ENCODE results near the gene RTL1.

RTL1 gene

DNA sequence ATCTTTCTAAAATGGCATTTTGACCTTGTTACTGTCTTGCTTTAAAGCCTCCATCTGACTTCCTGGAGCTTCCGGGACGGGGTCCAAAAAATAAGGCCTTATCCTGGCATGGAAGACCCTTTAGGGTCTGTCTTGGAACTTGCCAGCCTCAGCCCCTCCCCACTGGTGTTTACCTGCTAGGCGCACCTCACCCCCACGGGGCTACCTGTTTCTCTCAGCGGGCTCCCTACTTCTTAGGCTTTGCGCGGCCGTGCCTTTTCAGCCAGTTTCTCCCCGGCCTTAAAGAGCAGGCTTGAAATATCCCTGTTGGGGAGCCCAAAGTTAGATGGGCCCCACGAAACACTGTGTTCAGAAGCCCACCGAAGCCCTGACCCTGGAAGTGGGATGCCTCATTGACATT, 5.1 kb downstream of the RTL1 start:
- no peak for DNase-seq

- DNase-seq: no peak
These were observed 7.0 kb downstream of the RTL1 start for GRCh38 chr14:100896369-100897060.

DNA sequence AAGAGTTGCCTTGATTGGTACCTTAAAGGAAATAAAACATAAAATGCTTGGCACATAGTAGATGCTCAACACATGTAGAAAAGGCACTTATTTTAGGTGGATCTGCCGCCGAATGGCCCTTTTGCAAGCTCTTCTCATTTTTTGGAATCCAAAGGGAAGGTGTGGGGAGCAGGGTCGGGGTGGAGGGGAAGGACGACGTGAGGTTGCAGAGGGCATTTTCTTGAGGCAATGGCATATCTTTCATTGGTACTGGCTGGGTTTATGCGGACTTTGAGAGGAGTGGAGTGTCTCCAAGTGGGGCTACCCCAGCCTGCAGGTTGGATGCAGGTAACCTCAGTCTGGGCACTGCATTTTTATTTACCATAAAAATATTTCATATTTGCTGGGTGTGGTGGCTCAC, 8.1 kb downstream of the RTL1 start:
- no peak for DNase-seq

GRCh38 chr14:100894416-100894815, 9.1 kb downstream of the RTL1 start:
- DNase-seq: no peak

- DNase-seq: no peak
These were observed 9.8 kb downstream of the RTL1 start for GRCh38 chr14:100893760-100894159.

GRCh38 chr14:100893228-100893601, 10.3 kb downstream of the RTL1 start:
- DNase-seq: no peak

GRCh38 chr14:100892496-100893227, 10.9 kb downstream of the RTL1 start:
- DNase-seq: no peak

- DNase-seq: no peak
These were observed 11.7 kb downstream of the RTL1 start for GRCh38 chr14:100891501-100892445.

DNA sequence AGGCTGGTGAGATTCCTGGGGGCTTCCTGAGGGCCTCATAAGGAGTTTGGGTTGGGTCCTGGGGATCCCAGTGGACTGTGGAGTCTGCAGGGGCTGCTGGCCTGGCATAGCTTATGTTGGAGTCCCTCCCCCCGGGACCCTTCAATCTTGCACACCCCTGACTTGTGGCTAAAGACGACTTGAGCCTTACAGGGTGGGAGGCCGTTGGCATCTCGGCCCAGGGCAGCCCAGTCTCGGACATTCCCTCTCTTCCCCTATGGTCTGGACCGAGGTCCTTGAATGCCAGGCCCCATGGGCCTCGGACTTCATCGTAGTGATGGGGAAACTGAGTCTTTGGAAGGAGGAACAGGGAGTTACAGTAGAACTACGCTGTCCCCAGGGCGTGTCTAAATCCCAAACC, 12.5 kb downstream of the RTL1 start:
- no peak for DNase-seq

DNA sequence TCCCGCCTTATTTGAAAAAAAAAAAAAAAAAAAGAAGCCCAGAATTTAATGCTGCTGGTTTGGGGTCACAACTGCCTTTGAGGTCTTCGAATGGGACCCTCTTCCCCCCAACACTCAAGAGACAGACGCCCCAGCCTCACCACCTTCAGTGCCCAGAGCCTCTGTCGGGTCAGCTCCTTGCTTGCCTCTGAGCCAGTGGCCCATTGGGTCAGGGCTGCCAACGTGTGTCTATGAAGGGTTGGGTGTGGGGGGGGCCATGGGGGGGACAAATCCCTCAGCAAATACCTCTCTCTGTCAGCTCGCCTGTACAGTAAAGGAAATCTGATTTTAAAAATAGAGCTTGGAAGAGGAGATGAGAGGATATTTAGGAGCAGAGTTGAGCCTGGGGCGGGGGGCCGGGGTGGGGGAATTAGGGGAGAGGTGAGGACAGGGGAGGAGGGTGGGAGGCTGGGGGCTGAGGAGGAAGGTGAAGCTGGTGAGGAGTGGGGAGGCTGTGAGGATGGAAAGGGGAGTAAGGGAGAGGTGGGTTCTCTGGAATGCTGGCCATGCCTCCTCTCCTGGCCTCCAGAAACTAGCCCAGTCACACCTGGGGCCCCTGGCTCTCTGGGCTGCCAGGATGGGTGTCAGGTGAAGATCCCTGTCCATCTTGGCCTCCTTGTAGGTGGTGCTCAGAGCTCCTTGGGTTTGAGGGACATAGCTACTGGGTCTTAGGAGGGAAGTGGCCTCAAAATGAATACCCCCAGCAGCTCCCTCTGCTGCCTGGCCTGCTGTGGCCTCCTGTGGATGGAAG, 13.3 kb downstream of the RTL1 start:
- no peak for DNase-seq

- no peak for DNase-seq
These were observed 13.9 kb downstream of the RTL1 start for GRCh38 chr14:100889641-100890040.

DNA sequence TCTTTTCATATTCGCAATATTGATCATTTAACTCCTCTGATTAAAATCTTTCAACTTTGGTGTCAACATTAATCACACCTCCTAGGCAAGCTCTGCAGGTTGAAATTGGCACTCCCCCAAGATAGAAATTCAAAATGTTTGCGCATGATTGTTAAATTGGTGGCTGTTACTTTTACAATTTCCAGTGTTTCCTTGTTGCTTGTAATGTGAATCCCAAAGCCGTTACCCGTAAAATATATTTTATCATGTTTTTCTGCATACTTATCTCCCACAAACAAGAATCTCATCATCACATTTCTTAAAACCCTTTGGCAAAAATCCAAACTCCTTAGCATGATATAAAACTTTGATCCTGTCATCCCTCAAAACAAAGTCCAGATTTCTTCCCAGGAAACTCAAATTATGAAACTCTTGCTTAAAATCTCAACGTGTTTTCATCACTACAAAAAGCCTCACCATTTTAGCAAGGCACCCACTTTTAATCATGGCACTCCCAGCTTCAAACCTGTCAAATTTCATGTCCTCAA, 14.7 kb downstream of the RTL1 start:
- DNase-seq: no peak

GRCh38 chr14:100887728-100888335, 15.7 kb downstream of the RTL1 start:
- DNase-seq: no peak

GRCh38 chr14:100885617-100886016, 17.9 kb downstream of the RTL1 start:
- no peak for DNase-seq

DNA sequence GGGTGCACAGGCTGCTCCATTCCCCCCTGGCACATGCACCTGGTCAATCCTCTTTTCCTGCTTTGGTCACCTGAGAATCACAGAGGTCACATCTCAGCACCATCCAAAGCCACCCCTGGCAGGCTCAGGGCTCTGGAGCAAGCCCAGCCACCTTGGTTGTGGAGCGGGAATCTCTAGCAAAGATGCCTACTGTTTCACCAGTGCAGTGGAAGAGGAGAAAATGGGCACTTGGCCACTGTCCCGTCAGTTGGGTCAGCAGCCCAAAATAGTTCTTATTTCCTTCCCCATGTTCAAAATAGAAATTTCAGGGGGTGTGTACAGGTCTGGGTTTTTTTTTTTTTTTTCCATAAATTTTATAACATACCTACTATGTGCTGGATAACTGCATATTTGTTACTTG, 18.3 kb downstream of the RTL1 start:
- no peak for DNase-seq

- DNase-seq: no peak
These were observed 19.1 kb downstream of the RTL1 start for GRCh38 chr14:100884456-100884855.

GRCh38 chr14:100883789-100884101, 19.8 kb downstream of the RTL1 start:
- no peak for DNase-seq

- DNase-seq: no peak
These were observed 20.3 kb downstream of the RTL1 start for GRCh38 chr14:100882991-100883788.

DNA sequence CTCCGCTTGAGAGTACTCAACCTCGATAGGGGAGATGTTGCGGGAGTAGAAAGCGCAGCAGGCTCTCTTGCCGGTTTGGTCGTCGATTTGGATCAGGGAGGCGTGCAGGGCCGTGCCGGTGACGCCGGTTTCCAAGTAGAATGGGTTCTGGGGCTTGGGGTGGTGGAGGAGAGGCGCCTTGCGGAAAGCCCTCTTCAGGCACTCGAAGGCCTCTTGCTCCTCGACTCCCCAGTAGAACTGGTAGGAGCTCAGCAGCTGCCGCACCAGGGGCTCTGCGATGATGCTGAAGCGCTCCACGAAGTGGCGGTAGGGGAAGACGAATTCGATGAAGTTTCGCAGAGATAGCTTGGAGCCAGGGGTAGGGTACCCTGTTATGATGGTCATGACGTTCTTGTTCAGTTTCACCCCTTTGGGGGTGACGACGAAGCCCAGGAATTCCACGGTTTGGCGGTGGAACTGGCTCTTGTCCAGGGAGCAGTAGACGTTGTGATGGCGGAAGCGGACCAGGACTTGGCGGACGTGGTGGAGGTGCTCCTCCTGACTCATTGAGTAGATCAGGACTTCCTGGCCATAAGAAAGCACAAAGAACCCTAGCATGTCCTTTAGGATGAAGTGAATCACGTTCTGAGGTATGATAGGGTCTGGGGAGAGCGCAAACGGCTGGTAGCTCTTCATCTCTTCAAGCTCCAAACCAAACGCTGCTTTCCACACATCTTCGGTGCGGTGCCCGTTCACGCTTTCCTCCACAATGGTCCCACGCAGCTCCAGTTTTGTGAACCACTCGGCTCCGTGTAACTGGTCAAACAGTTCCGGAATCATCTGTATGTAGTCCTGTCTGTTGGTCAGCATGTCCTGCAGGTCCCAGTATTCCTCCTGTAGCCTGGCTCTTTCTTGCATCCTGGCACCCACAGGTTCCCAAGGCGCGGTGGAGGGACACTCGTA, 21.2 kb downstream of the RTL1 start:
- no peak for DNase-seq
